Naive thymus-derived CD4-positive, alpha-beta T cell (primary cell): ENCODE results near the gene NUFIP2. TPM values are rescaled to one million over a fixed set of nuclear protein-coding genes. Genes with fewer than 3 reads are reported as not detected.
"Not testable (repeated sequence)": the region's sequence is repeated elsewhere in the genome, so short reads cannot be mapped to it uniquely, and the experiment has no call there.

Experiments
- ATAC-seq: fragments of 150-1000 bp; cut with Tn5 transposase; 2 replicates; pipeline ENCODE4 v1.10.0; 2021; ENCODE audit warnings: mild to moderate bottlenecking, moderate library complexity
- CTCF ChIA-PET: fragments of 350-600 bp; sonication (Branson Sonifier 250); formaldehyde crosslinking; loops from one replicate; lab custom pipeline; 2021; ENCODE audit warnings: antibody characterized with exemption; lab: Charles Lee
- POLR2A ChIA-PET: fragments of 350-600 bp; sonication (Branson Sonifier 250); formaldehyde crosslinking; loops from one replicate; lab custom pipeline; 2021; ENCODE audit warnings: antibody characterized with exemption, inconsistent platforms; lab: Charles Lee
- DNase-seq, 9 donors: peaks; one replicate each; pipeline versions ENCODE4 v3.0.0 to v3.0.0-alpha.2; 2020 to 2022; ENCODE audit warnings: mixed read lengths in 1 of 9
- H3K27ac ChIP-seq: one replicate; pipeline ENCODE4 v1.7.0; 2013; ENCODE audit warnings: mild to moderate bottlenecking, low read depth, low read length, moderate library complexity
- H3K27me3 ChIP-seq, 2 donors: one replicate each; pipeline ENCODE4 v1.7.0; 2013; ENCODE audit warnings: low read length in 2 of 2, mild to moderate bottlenecking in 2 of 2, moderate library complexity in 2 of 2; ENCODE audit not compliant: control insufficient read depth in 2 of 2, insufficient read depth in 2 of 2
- H3K36me3 ChIP-seq, 3 experiments: 1 replicate in 2 of 3; 2 replicates in 1 of 3; pipeline ENCODE4 v1.7.0; 2013; ENCODE audit warnings: low read length in 3 of 3, mild to moderate bottlenecking in 3 of 3, moderate library complexity in 1 of 3; ENCODE audit not compliant: insufficient read depth in 3 of 3, control insufficient read depth in 2 of 3
- H3K4me1 ChIP-seq, 2 donors: one replicate each; pipeline ENCODE4 v1.7.0; 2013; ENCODE audit warnings: low read length in 2 of 2, mild to moderate bottlenecking in 2 of 2, moderate library complexity in 1 of 2; ENCODE audit not compliant: control insufficient read depth in 2 of 2, insufficient read depth in 2 of 2
- H3K4me3 ChIP-seq: 2 replicates; pipeline ENCODE4 v1.7.0; 2013; ENCODE audit warnings: mild to moderate bottlenecking, low read length
- H3K9me3 ChIP-seq, 3 experiments: 1 replicate in 2 of 3; 2 replicates in 1 of 3; pipeline ENCODE4 v1.7.0; 2013; ENCODE audit warnings: low read length in 3 of 3; ENCODE audit not compliant: control insufficient read depth in 2 of 3
- H3K27ac Mint-ChIP-seq, 9 donors: one replicate each; pipeline ENCODE4 v1.8.0; 2020 to 2022; ENCODE audit warnings: mixed read lengths in 9 of 9, mild to moderate bottlenecking in 8 of 9, moderate library complexity in 5 of 9, inconsistent platforms in 2 of 9
- H3K27me3 Mint-ChIP-seq, 5 donors: one replicate each; pipeline ENCODE4 v1.8.0; 2021 to 2022; ENCODE audit warnings: mixed read lengths in 5 of 5, mild to moderate bottlenecking in 1 of 5
- H3K36me3 Mint-ChIP-seq, 5 donors: one replicate each; pipeline ENCODE4 v1.8.0; 2020 to 2022; ENCODE audit warnings: mixed read lengths in 5 of 5, mild to moderate bottlenecking in 3 of 5, inconsistent platforms in 1 of 5
- H3K4me1 Mint-ChIP-seq, 7 donors: one replicate each; pipeline ENCODE4 v1.8.0; 2020 to 2022; ENCODE audit warnings: mixed read lengths in 7 of 7, mild to moderate bottlenecking in 3 of 7, inconsistent platforms in 1 of 7
- H3K4me3 Mint-ChIP-seq, 10 donors: one replicate each; pipeline ENCODE4 v1.8.0; 2020 to 2022; ENCODE audit warnings: mild to moderate bottlenecking in 10 of 10, mixed read lengths in 10 of 10, moderate library complexity in 6 of 10, inconsistent platforms in 2 of 10
- H3K9me3 Mint-ChIP-seq, 11 donors: one replicate each; pipeline ENCODE4 v1.8.0; 2020 to 2022; ENCODE audit warnings: mixed read lengths in 11 of 11, mild to moderate bottlenecking in 4 of 11, inconsistent platforms in 1 of 11, moderate library complexity in 1 of 11
- intact Hi-C, 2 donors: fragments of 100-400 bp; cut with micrococcal nuclease; formaldehyde crosslinking; loops; one replicate each; pipeline ENCODE4 v1.15.1; 2023
- polyA plus RNA-seq, 2 donors: library from polyadenylated mRNA; unstranded; fragments of 300-500 nt; fragmentation: Illumina TruSeq; gene quantifications; one replicate each; pipeline ENCODE4 v1.2.3, GENCODE V29; 2021
- total RNA-seq, 6 experiments: library from RNA in 5 of 6; stranded (reverse) in 5 of 6; gene quantifications; 1 replicate in 5 of 6; 2 replicates in 1 of 6; pipeline ENCODE4 v1.2.3 and lab custom pipeline; 2021 to 2026

The NUFIP2 gene
- total and polyA plus RNA-seq, 7 experiments from 2014 or later: 5.3 to 85.3 (median 63.9) TPM

DNA sequence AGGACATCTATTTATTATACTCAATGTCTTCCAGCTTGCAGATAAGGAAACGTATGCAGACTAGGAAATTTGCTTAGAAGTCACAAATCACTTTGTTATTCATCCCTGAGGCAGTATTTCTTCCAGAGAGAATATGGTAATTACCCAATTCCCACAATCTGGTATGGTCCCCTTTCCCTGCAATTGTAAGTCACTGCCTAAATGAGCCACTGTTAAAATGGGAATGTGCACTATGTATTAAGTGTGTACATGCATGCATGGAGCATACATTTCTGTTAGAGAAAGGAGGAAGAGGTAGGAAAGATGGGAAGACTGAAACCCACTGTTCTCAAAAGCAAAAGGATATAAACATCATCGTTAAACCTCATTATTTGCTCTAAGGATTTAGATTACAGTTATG, 10.0 kb downstream of the NUFIP2 start:
- Mint-ChIP-seq H3K4me3 (peak overlapping the region; percentile 27 to 80 (median 64)), H3K27me3 (no peaks in the 10 kb centered on the region), H3K36me3 (peaks cover 14 to 79% (median 52%) of the 10 kb centered on the region in 5 donors), H3K4me1 (peaks cover 52 to 82% (median 70%) of the 10 kb centered on the region in 7 donors), H3K27ac (peak overlapping the region in 3 of 9 donors; percentile 2 to 57 (median 36)), H3K9me3 (peaks cover 0 to 14% (median 8%) of the 10 kb centered on the region in 11 donors)
- Histone ChIP-seq H3K4me1 (peaks cover 28 to 43% of the 10 kb centered on the region in 2 donors), H3K27me3 (no peaks in the 10 kb centered on the region), H3K36me3 (peaks cover 17 to 75% (median 23%) of the 10 kb centered on the region in 3 experiments), H3K4me3 (no peak overlapping the region), H3K27ac (no peak overlapping the region), H3K9me3 (peaks cover 0 to 6% (median 0%) of the 10 kb centered on the region in 3 experiments)
- ChIA-PET POLR2A (interaction anchor here (1.0 to 1.4 kb wide), 3 partner anchors 9 to 13 kb away, joined by 3 to 7 read pairs (median 5); partner anchors contain the start of gene NUFIP2), CTCF (no interaction called here)
- DNase-seq (no peak), ATAC-seq (no peak)
- intact Hi-C loops: no loop called here

GRCh38 chr17:29283496-29283895, 10.5 kb downstream of the NUFIP2 start:
- CTCF ChIA-PET: no interaction called here
- no peak overlapping the region for H3K27ac ChIP-seq
- POLR2A ChIA-PET: interaction anchor here (1.0 to 1.4 kb wide), 3 partner anchors 9 to 13 kb away, joined by 3 to 7 read pairs (median 5); partner anchors contain the start of gene NUFIP2

GRCh38 chr17:29279397-29280070, 14.4 kb downstream of the NUFIP2 start:
- ATAC-seq: no peak
- Mint-ChIP-seq H3K27ac (peak overlapping the region in 2 of 9 donors; percentile 33 to 62), H3K4me3 (peak overlapping the region in 6 of 10 donors; percentile 27 to 63 (median 39)), H3K9me3 (peaks cover 0 to 27% (median 15%) of the 10 kb centered on the region in 11 donors), H3K36me3 (peaks cover 17 to 79% (median 59%) of the 10 kb centered on the region in 5 donors), H3K4me1 (peaks cover 44 to 79% (median 62%) of the 10 kb centered on the region in 7 donors), H3K27me3 (no peaks in the 10 kb centered on the region)
- no peak for DNase-seq
- Histone ChIP-seq H3K9me3 (peaks cover 0 to 13% (median 0%) of the 10 kb centered on the region in 3 experiments), H3K27ac (no peak overlapping the region), H3K27me3 (no peaks in the 10 kb centered on the region), H3K36me3 (peaks cover 8 to 65% (median 9%) of the 10 kb centered on the region in 3 experiments), H3K4me1 (peaks cover 34 to 39% of the 10 kb centered on the region in 2 donors), H3K4me3 (no peak overlapping the region)
- CTCF ChIA-PET: interaction anchor here (0.9 kb wide), 1 partner anchor 15 kb away, joined by 3 read pairs; the partner anchor contains the start of gene NUFIP2
- intact Hi-C loops: no loop called here
- POLR2A ChIA-PET: interaction anchor here (1.1 kb wide), 1 partner anchor 131 kb away, joined by 5 read pairs; no protein-coding TSS in a partner anchor

More at GRCh38 chr17:29283496-29283895, 10.5 kb downstream of the NUFIP2 start:
- Mint-ChIP-seq H3K4me3 (peak overlapping the region; percentile 27 to 80 (median 68)), H3K4me1 (peaks cover 47 to 82% (median 70%) of the 10 kb centered on the region in 7 donors), H3K36me3 (peaks cover 14 to 80% (median 57%) of the 10 kb centered on the region in 5 donors), H3K27ac (peak overlapping the region in 3 of 9 donors; percentile 14 to 57 (median 38)), H3K9me3 (peaks cover 0 to 18% (median 12%) of the 10 kb centered on the region in 11 donors), H3K27me3 (no peaks in the 10 kb centered on the region)
- Histone ChIP-seq H3K27me3 (no peaks in the 10 kb centered on the region), H3K9me3 (peaks cover 0 to 11% (median 0%) of the 10 kb centered on the region in 3 experiments), H3K36me3 (peaks cover 17 to 79% (median 23%) of the 10 kb centered on the region in 3 experiments), H3K4me3 (no peak overlapping the region), H3K4me1 (peaks cover 24 to 38% of the 10 kb centered on the region in 2 donors)
- DNase-seq (no peak), ATAC-seq (no peak)
- intact Hi-C loops: no loop called here

GRCh38 chr17:29278692-29279091, 15.3 kb downstream of the NUFIP2 start:
- CTCF ChIA-PET: interaction anchor here (0.6 kb wide), 1 partner anchor 61 kb away, joined by 3 read pairs; no protein-coding TSS in a partner anchor
- Mint-ChIP-seq H3K27me3 (no peaks in the 10 kb centered on the region), H3K36me3 (peaks cover 18 to 80% (median 59%) of the 10 kb centered on the region in 5 donors), H3K4me3 (peak overlapping the region in 2 of 10 donors; percentile 34 to 37), H3K9me3 (peaks cover 0 to 27% (median 15%) of the 10 kb centered on the region in 11 donors), H3K4me1 (peaks cover 48 to 81% (median 65%) of the 10 kb centered on the region in 7 donors), H3K27ac (no peak overlapping the region)
- Histone ChIP-seq H3K4me3 (no peak overlapping the region), H3K27me3 (no peaks in the 10 kb centered on the region), H3K4me1 (peaks cover 28 to 40% of the 10 kb centered on the region in 2 donors), H3K36me3 (peaks cover 8 to 64% (median 9%) of the 10 kb centered on the region in 3 experiments), H3K27ac (no peak overlapping the region), H3K9me3 (peaks cover 0 to 13% (median 0%) of the 10 kb centered on the region in 3 experiments)
- DNase-seq: no peak
- no peak for ATAC-seq
- POLR2A ChIA-PET: interaction anchor here (1.6 kb wide), 1 partner anchor 16 kb away, joined by 3 read pairs; no protein-coding TSS in a partner anchor
- intact Hi-C loops: no loop called here

- Mint-ChIP-seq H3K27ac (peak overlapping the region in 6 of 9 donors; percentile 42 to 81 (median 56)), H3K9me3 (peaks cover 0 to 12% (median 4%) of the 10 kb centered on the region in 11 donors), H3K4me3 (peak overlapping the region in 6 of 10 donors; percentile 12 to 51 (median 24)), H3K27me3 (no peaks in the 10 kb centered on the region), H3K36me3 (peaks cover 10 to 49% (median 34%) of the 10 kb centered on the region in 5 donors), H3K4me1 (peaks cover 39 to 73% (median 65%) of the 10 kb centered on the region in 7 donors)
- intact Hi-C loops: no loop called here
- H3K9me3 ChIP-seq: peaks cover 0 to 6% (median 0%) of the 10 kb centered on the region in 3 experiments
- ChIA-PET CTCF (interaction anchor here (0.7 kb wide), 1 partner anchor 665 kb away, joined by 3 read pairs; no protein-coding TSS in a partner anchor), POLR2A (interaction anchor here (0.6 to 1.5 kb wide), 3 partner anchors 18 to 73 kb away, joined by 3 to 6 read pairs (median 3); partner anchors contain the start of gene NUFIP2)
- H3K36me3 ChIP-seq: peaks cover 0 to 28% (median 0%) of the 10 kb centered on the region in 3 experiments
- H3K4me3 ChIP-seq: no peak overlapping the region
- H3K27me3 ChIP-seq: no peaks in the 10 kb centered on the region
- peaks cover 19 to 30% of the 10 kb centered on the region in 2 donors for H3K4me1 ChIP-seq
- ATAC-seq (no peak), DNase-seq (no peak)
- no peak overlapping the region for H3K27ac ChIP-seq
Observed at GRCh38 chr17:29273924-29274323, 20.0 kb downstream of the NUFIP2 start.

DNA sequence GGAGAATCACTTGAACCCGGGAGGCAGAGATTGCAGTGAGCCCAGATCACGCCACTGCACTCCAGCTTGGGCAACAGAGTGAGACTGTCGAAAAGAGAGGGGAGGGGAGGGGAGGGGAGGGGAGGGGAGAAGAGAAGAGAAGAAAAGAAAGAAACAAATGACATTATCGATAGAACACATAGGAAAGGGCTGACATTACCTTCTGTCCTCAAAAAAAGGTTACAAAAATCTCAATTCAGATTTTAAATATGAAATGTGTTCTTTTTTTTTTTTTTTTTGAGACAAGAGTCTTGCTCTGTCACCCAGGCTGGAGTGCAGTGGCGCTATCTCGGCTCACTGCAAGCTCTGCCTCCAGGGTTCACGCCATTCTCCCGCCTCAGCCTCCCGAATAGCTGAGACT, 22.0 kb downstream of the NUFIP2 start:
- H3K27me3 ChIP-seq, H3K27me3 Mint-ChIP-seq, H3K27ac ChIP-seq, H3K9me3 Mint-ChIP-seq, DNase-seq, H3K9me3 ChIP-seq, ATAC-seq, H3K4me3 Mint-ChIP-seq, POLR2A ChIA-PET, H3K4me3 ChIP-seq: not testable (repeated sequence)
- H3K36me3 Mint-ChIP-seq: peaks cover 10 to 35% (median 20%) of the 10 kb centered on the region in 5 donors
- Histone ChIP-seq H3K36me3 (peaks cover 0 to 18% (median 0%) of the 10 kb centered on the region in 3 experiments), H3K4me1 (peaks cover 6 to 19% of the 10 kb centered on the region in 2 donors)
- peak overlapping the region in 3 of 9 donors; percentile 10 to 58 (median 19) for H3K27ac Mint-ChIP-seq
- H3K4me1 Mint-ChIP-seq: peaks cover 32 to 62% (median 56%) of the 10 kb centered on the region in 7 donors
- intact Hi-C loops: loop anchor here in 1 of 2 donors (2.0 kb wide), 1 partner anchor 19 kb away; no protein-coding TSS in a partner anchor
- CTCF ChIA-PET: interaction anchor here (0.6 to 0.7 kb wide), 2 partner anchors 90 to 517 kb away, joined by 3 to 6 read pairs; no protein-coding TSS in a partner anchor
